GM12878 (cell line): ENCODE measurements around the gene EXO1.

ENCODE experiments used
- CHD4 ChIP-seq: fragments of 200-600 bp; sonication (generic); IDR thresholded peaks from 2 replicates; pipeline ENCODE4 v1.6.1; 2016; ENCODE audit warnings: mild to moderate bottlenecking
- GATAD2B ChIP-seq: fragments of 450-650 bp; conservative IDR thresholded peaks from 2 replicates; pipeline ENCODE4 v1.6.1; 2017; ENCODE audit warnings: low read depth, mild to moderate bottlenecking, moderate library complexity
- PRDM15 ChIP-seq: fragments of 450-650 bp; formaldehyde crosslinking; IDR thresholded peaks from 2 replicates; pipeline ENCODE4 v1.4.0; 2020; ENCODE audit warnings: mild to moderate bottlenecking, moderate library complexity

- no peak for TF ChIP-seq GATAD2B
- TF ChIP-seq CHD4, result no peak
- TF ChIP-seq PRDM15 (CRISPR knock-in tag), result no peak
Measured at GRCh38 chr1:241844593-241844992, 3.4 kb upstream of the EXO1 start.
